ENCODE data around the gene ABCB4. TPM values are rescaled to one million over a fixed set of nuclear protein-coding genes. Genes with fewer than 3 reads are reported as not detected.
A peak's percentile ranks its signal among the peaks of the same experiment; 100 is the strongest.
"Not testable (repeated sequence)": the region's sequence is repeated elsewhere in the genome, so short reads cannot be mapped to it uniquely, and the experiment has no call there.

ABCB4 gene
- total and polyA plus RNA-seq, 3 experiments from 2014 or later: 0.13 to 0.44 TPM; not detected in 1

- POLR2A ChIA-PET: no interaction called here
- H3K36me3 ChIP-seq (ENCODE audit: insufficient read depth, low read length): no peaks in the 10 kb centered on the region
These were observed 2.3 kb downstream of the ABCB4 start for GRCh38 chr7:87473192-87473591.

GRCh38 chr7:87471473-87471872, 4.0 kb downstream of the ABCB4 start:
- H3K4me1 Mint-ChIP-seq: peaks cover 12 to 17% (median 14%) of the 10 kb centered on the region in 3 donors
- H3K27me3 ChIP-seq (ENCODE audit: insufficient read depth, low read length, poor library complexity, severe bottlenecking): peaks cover 14% of the 10 kb centered on the region
- H3K9me3 ChIP-seq (ENCODE audit: low read length): no peaks in the 10 kb centered on the region
- no peak for DNase-seq
- H3K36me3 Mint-ChIP-seq: no peaks in the 10 kb centered on the region
- POLR2A ChIA-PET: no interaction called here
- H3K4me3 ChIP-seq (ENCODE audit: low read length): no peak overlapping the region
- H3K27me3 Mint-ChIP-seq: peaks cover 22 to 38% of the 10 kb centered on the region in 2 donors
- peaks cover 0 to 13% (median 9%) of the 10 kb centered on the region in 5 donors for H3K9me3 Mint-ChIP-seq
- H3K4me1 ChIP-seq (ENCODE audit: insufficient read depth, low read length): no peaks in the 10 kb centered on the region
- H3K4me3 Mint-ChIP-seq: no peak overlapping the region
- H3K27ac ChIP-seq (ENCODE audit: low read depth, low read length): no peak overlapping the region
- no peaks in the 10 kb centered on the region for H3K36me3 ChIP-seq (ENCODE audit: insufficient read depth, low read length)
- CTCF ChIA-PET: no interaction called here
- no peak overlapping the region for H3K27ac Mint-ChIP-seq

More at GRCh38 chr7:87473192-87473591, 2.3 kb downstream of the ABCB4 start:
- H3K4me3 Mint-ChIP-seq: no peak overlapping the region
- Histone ChIP-seq H3K4me1 (ENCODE audit: insufficient read depth, low read length) (no peaks in the 10 kb centered on the region), H3K27ac (ENCODE audit: low read depth, low read length) (no peak overlapping the region), H3K9me3 (ENCODE audit: low read length) (no peaks in the 10 kb centered on the region), H3K27me3 (ENCODE audit: insufficient read depth, low read length, poor library complexity, severe bottlenecking) (peaks cover 19% of the 10 kb centered on the region), H3K4me3 (ENCODE audit: low read length) (no peak overlapping the region)
- no peak for DNase-seq
- H3K9me3 Mint-ChIP-seq: peaks cover 0 to 7% (median 4%) of the 10 kb centered on the region in 5 donors
- H3K27ac Mint-ChIP-seq: no peak overlapping the region
- peaks cover 13 to 18% (median 14%) of the 10 kb centered on the region in 3 donors for H3K4me1 Mint-ChIP-seq
- H3K27me3 Mint-ChIP-seq: peaks cover 20 to 49% of the 10 kb centered on the region in 2 donors
- CTCF ChIA-PET: no interaction called here
- no peaks in the 10 kb centered on the region for H3K36me3 Mint-ChIP-seq

GRCh38 chr7:87469204-87469603, 6.3 kb downstream of the ABCB4 start:
- H3K9me3 ChIP-seq (ENCODE audit: low read length); H3K36me3 ChIP-seq (ENCODE audit: insufficient read depth, low read length); H3K27ac ChIP-seq (ENCODE audit: low read depth, low read length); CTCF ChIA-PET; H3K4me3 Mint-ChIP-seq; H3K4me1 Mint-ChIP-seq; H3K4me1 ChIP-seq (ENCODE audit: insufficient read depth, low read length); POLR2A ChIA-PET; DNase-seq; H3K36me3 Mint-ChIP-seq; H3K4me3 ChIP-seq (ENCODE audit: low read length); H3K27me3 ChIP-seq (ENCODE audit: insufficient read depth, low read length, poor library complexity, severe bottlenecking); H3K27ac Mint-ChIP-seq: not testable (repeated sequence)
- Mint-ChIP-seq H3K9me3 (peaks cover 0 to 14% (median 11%) of the 10 kb centered on the region in 5 donors), H3K27me3 (peaks cover 8 to 28% of the 10 kb centered on the region in 2 donors)

- H3K27ac ChIP-seq (ENCODE audit: low read depth, low read length); H3K9me3 ChIP-seq (ENCODE audit: low read length); DNase-seq; POLR2A ChIA-PET; H3K4me3 Mint-ChIP-seq; H3K4me3 ChIP-seq (ENCODE audit: low read length); H3K36me3 ChIP-seq (ENCODE audit: insufficient read depth, low read length); H3K36me3 Mint-ChIP-seq; H3K4me1 ChIP-seq (ENCODE audit: insufficient read depth, low read length); H3K27me3 ChIP-seq (ENCODE audit: insufficient read depth, low read length, poor library complexity, severe bottlenecking): not testable (repeated sequence)
- CTCF ChIA-PET: interaction anchor here (1.1 kb wide), 1 partner anchor 16 kb away, joined by 3 read pairs; no protein-coding TSS in a partner anchor
- peaks cover 0 to 14% (median 11%) of the 10 kb centered on the region in 5 donors for H3K9me3 Mint-ChIP-seq
- H3K27ac Mint-ChIP-seq: peak overlapping the region in 1 of 8 donors; percentile 80
- peaks cover 7 to 15% (median 12%) of the 10 kb centered on the region in 3 donors for H3K4me1 Mint-ChIP-seq
- peaks cover 12 to 24% of the 10 kb centered on the region in 2 donors for H3K27me3 Mint-ChIP-seq
These were observed 10.0 kb downstream of the ABCB4 start for GRCh38 chr7:87465534-87465880.

GRCh38 chr7:87464830-87465533, 10.5 kb downstream of the ABCB4 start:
- peaks cover 7 to 15% (median 12%) of the 10 kb centered on the region in 3 donors for H3K4me1 Mint-ChIP-seq
- CTCF ChIA-PET, H3K36me3 Mint-ChIP-seq: not testable (repeated sequence)

GRCh38 chr7:87463982-87464381, 11.5 kb downstream of the ABCB4 start:
- Mint-ChIP-seq H3K4me1 (peaks cover 7 to 15% (median 12%) of the 10 kb centered on the region in 3 donors), H3K27me3 (peaks cover 16 to 31% of the 10 kb centered on the region in 2 donors), H3K4me3 (no peak overlapping the region), H3K27ac (peak overlapping the region in 2 of 8 donors; percentile 4 to 21), H3K36me3 (no peaks in the 10 kb centered on the region), H3K9me3 (peaks cover 0 to 11% (median 7%) of the 10 kb centered on the region in 5 donors)
- no peaks in the 10 kb centered on the region for H3K4me1 ChIP-seq (ENCODE audit: insufficient read depth, low read length)
- no peaks in the 10 kb centered on the region for H3K27me3 ChIP-seq (ENCODE audit: insufficient read depth, low read length, poor library complexity, severe bottlenecking)
- ChIA-PET CTCF (no interaction called here), POLR2A (no interaction called here)
- no peaks in the 10 kb centered on the region for H3K36me3 ChIP-seq (ENCODE audit: insufficient read depth, low read length)
- H3K27ac ChIP-seq (ENCODE audit: low read depth, low read length): no peak overlapping the region
- no peak overlapping the region for H3K4me3 ChIP-seq (ENCODE audit: low read length)
- no peaks in the 10 kb centered on the region for H3K9me3 ChIP-seq (ENCODE audit: low read length)
- no peak for DNase-seq

More at GRCh38 chr7:87464830-87465533, 10.5 kb downstream of the ABCB4 start:
- H3K27me3 ChIP-seq (ENCODE audit: insufficient read depth, low read length, poor library complexity, severe bottlenecking); H3K4me3 ChIP-seq (ENCODE audit: low read length); H3K36me3 ChIP-seq (ENCODE audit: insufficient read depth, low read length); DNase-seq; H3K4me1 ChIP-seq (ENCODE audit: insufficient read depth, low read length); H3K27ac ChIP-seq (ENCODE audit: low read depth, low read length); POLR2A ChIA-PET; H3K9me3 ChIP-seq (ENCODE audit: low read length): not testable (repeated sequence)
- Mint-ChIP-seq H3K27ac (peak overlapping the region in 1 of 8 donors; percentile 80), H3K27me3 (peaks cover 12 to 24% of the 10 kb centered on the region in 2 donors), H3K9me3 (peaks cover 0 to 12% (median 9%) of the 10 kb centered on the region in 5 donors), H3K4me3 (peak overlapping the region in 1 of 7 donors; percentile 20)

- H3K4me1 Mint-ChIP-seq: peaks cover 6 to 14% (median 12%) of the 10 kb centered on the region in 3 donors
- H3K36me3 ChIP-seq (ENCODE audit: insufficient read depth, low read length); H3K9me3 ChIP-seq (ENCODE audit: low read length); POLR2A ChIA-PET; H3K9me3 Mint-ChIP-seq; CTCF ChIA-PET; H3K4me3 ChIP-seq (ENCODE audit: low read length); H3K4me3 Mint-ChIP-seq; H3K27ac ChIP-seq (ENCODE audit: low read depth, low read length); H3K4me1 ChIP-seq (ENCODE audit: insufficient read depth, low read length); H3K36me3 Mint-ChIP-seq; DNase-seq; H3K27me3 ChIP-seq (ENCODE audit: insufficient read depth, low read length, poor library complexity, severe bottlenecking); H3K27ac Mint-ChIP-seq: not testable (repeated sequence)
- peaks cover 18 to 39% of the 10 kb centered on the region in 2 donors for H3K27me3 Mint-ChIP-seq
These were observed 15.0 kb downstream of the ABCB4 start for GRCh38 chr7:87460444-87460843.

GRCh38 chr7:87459941-87460340, 15.5 kb downstream of the ABCB4 start:
- no peak overlapping the region for H3K4me3 Mint-ChIP-seq
- Histone ChIP-seq H3K4me1 (ENCODE audit: insufficient read depth, low read length) (no peaks in the 10 kb centered on the region), H3K27ac (ENCODE audit: low read depth, low read length) (no peak overlapping the region), H3K36me3 (ENCODE audit: insufficient read depth, low read length) (no peaks in the 10 kb centered on the region), H3K4me3 (ENCODE audit: low read length) (no peak overlapping the region), H3K9me3 (ENCODE audit: low read length) (no peaks in the 10 kb centered on the region), H3K27me3 (ENCODE audit: insufficient read depth, low read length, poor library complexity, severe bottlenecking) (no peaks in the 10 kb centered on the region)
- CTCF ChIA-PET: no interaction called here
- no peak for DNase-seq
- peaks cover 18 to 39% of the 10 kb centered on the region in 2 donors for H3K27me3 Mint-ChIP-seq
- H3K36me3 Mint-ChIP-seq: no peaks in the 10 kb centered on the region
- H3K27ac Mint-ChIP-seq: no peak overlapping the region
- H3K9me3 Mint-ChIP-seq: no peaks in the 10 kb centered on the region
- peaks cover 5 to 12% (median 9%) of the 10 kb centered on the region in 3 donors for H3K4me1 Mint-ChIP-seq
- POLR2A ChIA-PET: no interaction called here
